IPS DF 19.7 (cell line): ENCODE results near the gene FAM200C.

Experiments
- DNase-seq: peaks from one replicate; pipeline ENCODE4 v3.0.0-alpha.2; 2013; ENCODE audit warnings: low read depth, low spot score

Gene FAM200C

GRCh38 chr5:160367261-160367660, 32.6 kb downstream of the FAM200C start:
- DNase-seq, result no peak

- DNase-seq, result no peak
Measured at GRCh38 chr5:160366230-160366629, 33.6 kb downstream of the FAM200C start.

- DNase-seq, result no peak
Measured at GRCh38 chr5:160363660-160364395, 36.0 kb downstream of the FAM200C start.

- DNase-seq, result no peak
Measured at GRCh38 chr5:160363211-160363610, 36.6 kb downstream of the FAM200C start.

DNA sequence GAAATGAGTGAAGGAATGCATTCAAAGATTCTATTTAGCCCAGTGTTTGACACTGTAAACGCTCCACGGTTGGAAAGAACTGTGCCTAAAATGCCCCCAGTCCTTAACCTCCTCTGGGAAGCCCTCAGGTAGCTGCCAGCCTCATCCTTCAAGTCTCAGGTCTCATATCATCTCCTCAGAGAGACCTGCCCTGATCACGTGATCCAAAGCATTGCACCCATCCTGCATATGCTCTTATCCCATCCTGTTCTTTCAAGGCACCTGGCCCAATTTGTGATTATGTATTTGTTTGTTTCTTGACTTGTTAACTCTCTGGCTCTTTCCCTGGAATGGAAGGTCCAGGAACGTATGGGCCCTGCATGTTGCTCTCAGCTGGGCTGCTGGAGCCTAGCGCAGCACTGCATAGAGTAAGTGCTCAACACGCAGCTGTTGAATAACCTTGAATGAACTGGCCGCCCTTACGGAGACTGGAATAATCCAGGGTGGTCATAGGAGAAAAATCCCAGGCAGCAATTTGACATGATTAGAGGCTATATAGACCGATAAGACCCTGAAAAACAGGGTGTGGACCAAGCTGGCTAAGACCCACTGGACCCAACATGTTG, 38.1 kb downstream of the FAM200C start:
- DNase-seq, result no peak

GRCh38 chr5:160360310-160360709, 39.5 kb downstream of the FAM200C start:
- no peak for DNase-seq

DNA sequence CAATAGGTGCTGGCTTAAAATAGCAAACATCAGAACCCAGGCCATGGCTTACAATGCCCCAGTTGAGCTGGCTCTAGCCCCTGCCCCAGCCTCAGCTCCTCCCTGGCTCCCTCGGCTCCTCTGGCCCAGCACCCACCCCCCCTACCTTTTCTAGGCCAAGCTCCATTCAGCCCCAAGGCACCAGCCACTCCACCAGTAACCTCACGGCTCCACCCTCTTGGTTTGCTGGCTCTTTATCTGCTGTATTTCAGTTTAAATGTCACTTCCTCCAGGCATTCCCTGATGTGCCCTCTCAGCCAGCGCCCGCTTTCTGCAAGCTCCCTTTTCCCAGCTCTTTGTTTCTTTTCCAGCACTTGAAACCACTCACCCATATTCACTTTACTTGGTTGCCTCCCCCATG, 40.0 kb downstream of the FAM200C start:
- DNase-seq, result no peak

GRCh38 chr5:160359242-160359641, 40.6 kb downstream of the FAM200C start:
- DNase-seq, result no peak

DNA sequence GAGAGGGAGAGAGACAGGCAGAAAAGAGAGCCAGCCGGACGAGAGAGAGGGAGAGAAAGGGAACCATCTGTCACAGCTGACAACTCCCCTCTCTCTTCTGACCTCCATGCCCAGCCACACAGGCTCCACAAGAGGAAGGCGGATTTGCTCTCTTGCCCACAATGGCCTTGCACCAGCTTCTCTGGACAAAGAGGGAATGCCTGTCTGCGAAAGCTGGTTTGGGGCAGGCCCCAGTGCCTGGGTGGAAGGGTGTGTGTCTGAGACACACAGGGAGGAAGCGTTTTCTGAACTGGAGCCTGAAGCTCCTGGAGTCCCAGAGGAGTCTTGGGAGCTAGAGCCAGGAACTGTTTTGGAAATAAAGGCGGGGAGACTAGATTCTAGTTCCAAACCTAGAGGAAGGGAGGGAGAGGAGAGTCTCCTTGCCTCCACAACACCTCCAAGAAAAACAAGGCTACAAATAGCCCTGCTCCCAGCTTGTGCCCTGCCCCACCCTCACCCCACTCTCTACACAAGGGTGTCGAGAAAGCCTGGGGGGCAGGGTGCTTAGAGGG, 41.9 kb downstream of the FAM200C start:
- no peak for DNase-seq

DNA sequence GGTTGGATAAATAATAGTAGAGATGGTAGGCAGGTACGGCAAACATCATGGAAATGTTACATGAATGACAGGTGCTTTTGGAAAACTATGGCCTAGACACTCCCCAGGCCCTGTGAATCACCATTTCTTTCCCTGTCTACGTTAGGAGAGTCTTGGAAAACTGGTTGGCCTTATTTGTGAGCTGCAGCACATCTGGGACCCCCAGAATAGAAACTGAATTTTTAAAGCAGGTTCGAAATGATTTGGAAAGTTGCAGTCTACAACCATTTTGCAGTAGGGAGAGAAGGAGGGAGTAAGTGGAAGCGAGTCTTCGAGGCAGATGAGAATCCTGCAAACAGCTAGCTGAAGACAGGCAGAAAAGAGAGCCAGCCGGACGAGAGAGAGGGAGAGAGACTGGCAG, 42.5 kb downstream of the FAM200C start:
- no peak for DNase-seq

- DNase-seq, result no peak
Measured at GRCh38 chr5:160356550-160357347, 43.1 kb downstream of the FAM200C start.

DNA sequence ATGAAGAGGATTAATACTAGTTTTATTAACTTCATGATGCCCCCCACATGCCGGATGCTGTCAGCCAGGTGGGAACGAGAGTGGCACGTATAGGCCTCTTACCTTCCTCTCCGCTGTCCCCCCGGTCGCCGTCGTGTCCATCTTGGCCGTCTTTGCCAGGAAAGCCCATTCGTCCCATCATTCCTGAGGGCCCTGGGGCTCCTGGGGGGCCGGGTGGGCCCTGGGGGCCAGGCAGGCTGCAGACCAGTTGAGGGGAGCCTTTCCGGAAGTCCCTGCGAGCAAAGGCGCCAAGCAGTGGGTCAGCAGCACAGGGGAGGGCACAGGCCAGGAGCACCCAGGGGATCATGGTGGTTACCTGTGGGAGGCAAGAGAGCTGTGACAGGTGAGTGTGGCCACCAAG, 45.2 kb downstream of the FAM200C start:
- no peak for DNase-seq

DNA sequence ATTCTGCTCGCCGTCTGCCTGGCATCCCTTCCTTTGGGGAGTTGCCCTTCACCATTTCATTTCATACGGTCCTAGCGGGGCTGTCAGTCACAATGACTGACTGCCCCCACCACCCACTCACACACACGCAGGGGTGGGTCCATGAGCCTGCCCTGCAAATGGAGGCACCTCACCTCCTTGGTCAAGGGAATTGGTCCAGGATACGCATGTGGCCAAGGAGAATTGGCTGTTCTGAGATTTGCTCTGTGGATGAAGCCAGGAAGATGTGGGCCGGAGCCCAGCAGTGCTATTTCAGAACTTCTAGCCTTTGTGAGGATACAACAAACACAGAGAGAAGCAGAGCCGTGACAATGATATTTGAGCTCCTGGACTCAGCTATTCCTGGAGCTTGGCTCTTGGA, 46.5 kb downstream of the FAM200C start:
- DNase-seq, result no peak

- no peak for DNase-seq
Measured at GRCh38 chr5:160352308-160352707, 47.5 kb downstream of the FAM200C start.

DNA sequence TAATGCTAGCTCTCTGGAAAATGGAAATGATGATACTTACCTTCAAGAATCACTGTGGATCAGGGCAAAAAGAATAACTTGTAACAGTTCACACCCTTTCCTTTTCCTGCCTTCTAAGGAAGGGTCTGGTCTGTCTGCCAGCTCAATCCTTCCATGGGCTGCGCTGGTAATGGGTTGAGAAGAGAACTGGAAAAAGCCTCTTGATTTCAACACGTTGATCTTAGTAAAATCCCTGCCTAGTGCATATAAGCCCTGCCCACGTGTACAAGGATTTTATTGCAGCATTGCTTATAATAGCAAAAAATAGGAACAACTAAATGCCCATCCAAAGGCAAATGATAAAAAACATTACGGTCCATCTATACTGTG, 49.9 kb downstream of the FAM200C start:
- no peak for DNase-seq

GRCh38 chr5:160349249-160349934, 50.5 kb downstream of the FAM200C start:
- DNase-seq, result no peak

DNA sequence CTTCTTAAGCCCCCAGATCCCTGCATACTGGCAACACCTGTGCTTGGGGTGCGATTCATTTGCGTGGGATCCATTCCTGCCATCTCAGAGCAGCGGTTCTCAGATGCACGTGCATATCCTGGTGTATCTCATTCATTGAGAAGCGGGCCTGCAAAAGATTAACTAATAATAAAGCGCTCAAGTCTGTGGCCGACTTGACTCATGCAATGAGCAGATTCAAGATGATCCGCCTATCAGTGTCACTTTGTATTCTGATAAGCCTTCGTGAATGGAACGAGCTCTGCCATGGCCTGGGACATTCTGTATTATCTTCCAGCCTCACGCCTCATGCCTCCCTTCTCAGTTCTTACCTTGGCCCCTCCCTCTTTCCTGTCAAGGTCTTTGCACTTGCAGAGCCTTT, 51.8 kb downstream of the FAM200C start:
- DNase-seq, result no peak

DNA sequence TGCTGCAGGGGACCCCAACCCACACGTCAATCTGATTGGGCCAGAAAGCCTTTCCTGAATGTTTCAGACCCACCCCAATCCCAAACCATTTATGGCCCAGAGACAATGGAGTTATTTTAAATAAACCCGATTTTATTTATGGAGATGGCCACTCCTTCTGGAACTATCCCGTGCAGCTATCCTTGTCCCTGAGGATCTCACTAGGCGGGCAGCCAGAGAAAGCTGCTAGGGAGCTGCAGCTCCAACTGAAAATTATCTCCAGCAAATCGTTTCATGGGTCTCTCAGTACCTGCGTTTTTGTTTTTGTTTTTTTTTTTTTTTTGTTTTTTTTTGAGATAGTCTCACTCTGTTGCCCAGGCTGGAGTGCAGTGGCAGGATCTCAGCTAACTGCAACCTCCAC, 52.4 kb downstream of the FAM200C start:
- no peak for DNase-seq
